Measurements from ENCODE around the gene ZDHHC24.

- no peak for TF ChIP-seq CTCF (IDR thresholded peaks at IDR 0.05)
- no peak for TF ChIP-seq POLR2A (IDR thresholded peaks at IDR 0.05)
Measured at GRCh38 chr11:66498506-66498905, 47.3 kb downstream of the ZDHHC24 start.
